Stimulated activated CD4-positive, alpha-beta T cell treated with anti-CD3 and anti-CD28 coated beads, Interleukin-12 subunit alpha, Interleukin-12 subunit beta, amount 100 ng/mL, for 4 hours (primary cell): ENCODE results near the gene ASIP.

Experiments
- DNase-seq: peaks from one replicate; pipeline ENCODE4 v3.0.0-alpha.2; 2020

The ASIP gene

GRCh38 chr20:34312544-34313217, 71.5 kb downstream of the ASIP start:
- DNase-seq, result peak; percentile 81

GRCh38 chr20:34315236-34315635, 74.0 kb downstream of the ASIP start:
- no peak for DNase-seq

- no peak for DNase-seq
These were observed 75.1 kb downstream of the ASIP start for GRCh38 chr20:34316196-34316814.
